HS-5 (cell line): ENCODE data around the gene NDUFB3.
A peak's percentile ranks its signal among the peaks of the same experiment; 100 is the strongest.

Experiments used
- DNase-seq: peaks from one replicate; pipeline ENCODE4 v3.0.0-alpha.2; 2012; ENCODE audit warnings: low read depth

NDUFB3 gene

DNA sequence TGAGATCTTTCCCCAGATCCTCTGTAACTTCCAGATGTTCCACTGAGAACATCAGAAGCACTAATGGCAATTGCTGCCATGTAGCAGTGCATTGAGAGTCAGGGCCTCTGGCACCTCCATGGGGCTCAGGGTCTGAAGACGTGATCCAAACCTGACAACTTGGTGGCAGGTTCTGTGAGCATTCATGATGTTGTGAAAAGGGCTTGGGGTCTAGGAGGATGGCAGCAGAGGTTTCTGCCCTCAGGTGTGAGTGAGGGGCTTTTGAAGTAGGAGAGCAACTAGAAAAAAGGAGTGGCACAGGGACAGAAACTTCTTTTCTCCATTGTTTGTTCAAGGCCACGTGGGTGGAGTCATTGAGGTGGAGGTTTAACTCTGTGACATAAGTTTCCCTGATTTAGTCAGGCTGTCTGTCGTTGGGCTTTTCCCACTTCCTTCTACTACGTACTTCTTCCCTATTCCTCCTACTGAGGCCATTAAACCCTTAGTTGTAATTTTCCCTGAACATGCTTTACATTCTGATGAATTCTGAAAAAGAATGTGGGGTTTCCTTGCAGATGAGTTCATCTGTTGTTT lies 57.2 kb downstream of the NDUFB3 start:
- no peak for DNase-seq

DNA sequence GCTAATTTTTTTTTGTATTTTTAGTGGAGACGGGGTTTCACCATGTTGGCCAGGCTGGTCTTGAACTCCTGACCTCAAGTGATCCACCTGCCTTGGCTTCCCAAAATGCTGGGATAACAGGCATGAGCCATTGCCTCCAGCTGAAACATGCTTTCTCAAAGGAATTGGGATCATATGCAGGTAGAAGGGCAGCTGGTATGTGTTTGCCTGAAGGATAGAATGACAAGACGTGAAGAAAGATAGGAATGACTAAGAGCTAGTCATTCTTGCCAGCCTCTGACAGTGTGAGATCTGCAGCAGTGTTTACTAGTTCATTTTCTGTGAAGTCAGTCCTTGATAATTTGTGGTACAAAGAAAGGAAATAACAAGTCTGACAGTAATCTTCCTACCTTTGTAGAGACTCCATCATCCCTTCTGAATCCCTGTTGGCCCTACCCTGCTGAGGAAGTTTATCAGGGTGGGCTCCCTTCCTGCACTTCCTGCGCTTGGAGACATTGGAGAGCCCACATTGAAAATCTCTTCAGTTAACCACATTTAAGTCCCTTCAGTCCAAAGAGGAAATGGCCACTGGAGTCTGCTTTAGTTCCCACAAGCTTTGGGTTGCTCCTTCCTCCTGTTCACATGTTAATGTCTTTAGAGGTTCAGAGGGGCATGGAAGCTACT lies 58.9 kb downstream of the NDUFB3 start:
- DNase-seq = peak; percentile 83

DNA sequence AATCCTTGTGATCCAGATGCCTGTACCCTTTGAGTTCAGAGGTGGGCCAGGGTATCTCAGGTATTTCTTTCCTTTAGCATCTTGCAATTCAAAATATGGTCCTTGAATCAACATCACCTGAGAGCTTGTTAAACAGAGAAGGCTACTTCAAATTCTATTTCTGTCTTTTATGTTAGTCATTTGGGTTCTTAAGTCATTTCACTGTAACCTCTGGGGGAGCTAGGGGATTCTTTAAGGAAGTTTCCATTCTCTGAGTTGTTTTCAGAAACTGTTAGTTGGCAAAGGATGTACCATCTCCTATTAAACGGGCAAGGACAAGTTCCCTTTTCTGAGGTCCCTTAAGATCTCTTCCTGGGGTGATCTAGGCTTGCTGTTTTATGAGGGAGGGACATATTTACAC lies 60.7 kb downstream of the NDUFB3 start:
- DNase-seq = no peak
